GM19324 (cell line): ENCODE measurements around the gene PNN.
"Not testable (repeated sequence)": the region's sequence is repeated elsewhere in the genome, so short reads cannot be mapped to it uniquely, and the experiment has no call there.

ENCODE experiments used
- ATAC-seq: cut with Tn5 transposase; IDR thresholded peaks from one replicate; pipeline ENCODE4 v1.9.1; 2021; ENCODE audit warnings: mild to moderate bottlenecking, moderate library complexity; ENCODE audit not compliant: unreplicated experiment, low FRiP score

PNN gene

GRCh38 chr14:39180553-39180952 is 5.5 kb downstream of the PNN start:
- ATAC-seq = no peak

GRCh38 chr14:39181026-39181692 is 6.1 kb downstream of the PNN start:
- ATAC-seq = no peak

GRCh38 chr14:39181693-39182047 is 6.6 kb downstream of the PNN start:
- ATAC-seq = no peak

GRCh38 chr14:39182770-39183684 is 8.0 kb downstream of the PNN start:
- no peak for ATAC-seq

GRCh38 chr14:39183685-39184003 is 8.6 kb downstream of the PNN start:
- ATAC-seq = not testable (repeated sequence)

GRCh38 chr14:39184628-39185255 is 9.7 kb downstream of the PNN start:
- ATAC-seq = no peak

- ATAC-seq = no peak
These were observed 10.4 kb downstream of the PNN start for GRCh38 chr14:39185256-39186049.

- no peak for ATAC-seq
These were observed 12.0 kb downstream of the PNN start for GRCh38 chr14:39186941-39187525.

GRCh38 chr14:39203659-39204606 is 28.9 kb downstream of the PNN start:
- no peak for ATAC-seq

- not testable (repeated sequence) for ATAC-seq
These were observed 32.4 kb downstream of the PNN start for GRCh38 chr14:39207430-39207829.

- no peak for ATAC-seq
These were observed 36.2 kb downstream of the PNN start for GRCh38 chr14:39211109-39211741.

- no peak for ATAC-seq
These were observed 37.0 kb downstream of the PNN start for GRCh38 chr14:39212034-39212433.

- ATAC-seq = no peak
These were observed 37.6 kb downstream of the PNN start for GRCh38 chr14:39212693-39213092.

GRCh38 chr14:39217214-39217879 is 42.3 kb downstream of the PNN start:
- no peak for ATAC-seq

- no peak for ATAC-seq
These were observed 43.2 kb downstream of the PNN start for GRCh38 chr14:39218171-39218769.

GRCh38 chr14:39219075-39219499 is 44.0 kb downstream of the PNN start:
- no peak for ATAC-seq

- ATAC-seq = not testable (repeated sequence)
These were observed 45.4 kb downstream of the PNN start for GRCh38 chr14:39220473-39220872.

GRCh38 chr14:39228044-39228443 is 53.0 kb downstream of the PNN start:
- no peak for ATAC-seq
